HPDE6-E6E7 (cell line): ENCODE results near the gene PARD3B.

ENCODE experiments used
- DNase-seq: peaks from one replicate; pipeline ENCODE4 v3.0.0; 2011; ENCODE audit warnings: missing footprints; ENCODE audit errors: extremely low spot score

Gene PARD3B

GRCh38 chr2:205501826-205502225, 956.6 kb downstream of the PARD3B start:
- DNase-seq: no peak

- no peak for DNase-seq
Observed at GRCh38 chr2:205505371-205505770, 960.1 kb downstream of the PARD3B start.

- DNase-seq: no peak
Observed at GRCh38 chr2:205509655-205510054, 964.4 kb downstream of the PARD3B start.

- DNase-seq: no peak
Observed at GRCh38 chr2:205510345-205510744, 965.1 kb downstream of the PARD3B start.

- no peak for DNase-seq
Observed at GRCh38 chr2:205511221-205511620, 965.9 kb downstream of the PARD3B start.

- no peak for DNase-seq
Observed at GRCh38 chr2:205511641-205512040, 966.4 kb downstream of the PARD3B start.

GRCh38 chr2:205520311-205520710, 975.0 kb downstream of the PARD3B start:
- DNase-seq: no peak

GRCh38 chr2:205524656-205525055, 979.4 kb downstream of the PARD3B start:
- DNase-seq: no peak

- no peak for DNase-seq
Observed at GRCh38 chr2:205527801-205528200, 982.5 kb downstream of the PARD3B start.

- DNase-seq: no peak
Observed at GRCh38 chr2:205531072-205531471, 985.8 kb downstream of the PARD3B start.

- DNase-seq: no peak
Observed at GRCh38 chr2:205531489-205532148, 986.3 kb downstream of the PARD3B start.

GRCh38 chr2:205535001-205535400, 989.7 kb downstream of the PARD3B start:
- no peak for DNase-seq

GRCh38 chr2:205539603-205540002, 994.3 kb downstream of the PARD3B start:
- DNase-seq: no peak

GRCh38 chr2:205540036-205540435, 994.8 kb downstream of the PARD3B start:
- no peak for DNase-seq

GRCh38 chr2:205543262-205543843, 998.1 kb downstream of the PARD3B start:
- DNase-seq: no peak

- no peak for DNase-seq
Observed at GRCh38 chr2:205543937-205544702, 998.8 kb downstream of the PARD3B start.

GRCh38 chr2:205545971-205546816, 1000.9 kb downstream of the PARD3B start:
- no peak for DNase-seq

- no peak for DNase-seq
Observed at GRCh38 chr2:205555566-205556230, 1010.4 kb downstream of the PARD3B start.

GRCh38 chr2:205556357-205556756, 1011.1 kb downstream of the PARD3B start:
- no peak for DNase-seq

- DNase-seq: no peak
Observed at GRCh38 chr2:205556841-205557539, 1011.7 kb downstream of the PARD3B start.

- DNase-seq: no peak
Observed at GRCh38 chr2:205557873-205558272, 1012.6 kb downstream of the PARD3B start.
